T-cell (primary cell): ENCODE data around the gene NADK. TPM values are rescaled to one million over a fixed set of nuclear protein-coding genes. Genes with fewer than 3 reads are reported as not detected.

ENCODE experiments used
- ATAC-seq, 4 experiments: fragments of 200-7000 bp in 3 of 4; fragments of 150-1000 bp in 1 of 4; cut with Tn5 transposase; replicated peaks in 1 of 4; 1 replicate in 3 of 4; 2 replicates in 1 of 4; pipeline ENCODE4 v1.10.0; 2021; ENCODE audit warnings: moderate library complexity in 3 of 4, mild to moderate bottlenecking in 2 of 4, moderate number of reproducible peaks in 1 of 4
- CTCF ChIA-PET, 2 donors: fragments of 300-600 bp; sonication (Branson Sonifier 250); formaldehyde crosslinking; loops; one replicate each; lab custom pipeline; 2022; ENCODE audit warnings: antibody characterized with exemption in 2 of 2; lab: Charles Lee
- POLR2A ChIA-PET, 2 donors: fragments of 300-600 bp; sonication (Branson Sonifier 250); formaldehyde crosslinking; loops; one replicate each; lab custom pipeline; 2022; ENCODE audit warnings: antibody characterized with exemption in 2 of 2; lab: Charles Lee
- DNase-seq, 35 experiments: peaks; one replicate each; pipeline versions ENCODE4 v3.0.0 to v3.0.0-alpha.2; 2013 to 2023
- H3K27ac ChIP-seq: one replicate; pipeline ENCODE4 v1.5.1; 2013; ENCODE audit warnings: low read length
- H3K27me3 ChIP-seq, 2 experiments: replicated peaks in 1 of 2; 1 replicate in 1 of 2; 2 replicates in 1 of 2; pipeline versions ENCODE4 v1.6.1 to v1.7.0; 2013; ENCODE audit warnings: low read length in 1 of 2, mixed read lengths in 1 of 2; ENCODE audit not compliant: control insufficient read depth in 2 of 2, insufficient read depth in 2 of 2; ENCODE audit errors: extremely low read depth in 1 of 2
- H3K36me3 ChIP-seq, 2 donors: 1 replicate in 1 of 2; 2 replicates in 1 of 2; pipeline versions ENCODE4 v1.6.1 to v1.7.0; 2013; ENCODE audit warnings: low read length in 1 of 2; ENCODE audit not compliant: control insufficient read depth in 2 of 2, insufficient read depth in 1 of 2; ENCODE audit errors: extremely low read depth in 1 of 2
- H3K4me1 ChIP-seq, 2 experiments: 1 replicate in 1 of 2; 2 replicates in 1 of 2; pipeline versions ENCODE4 v1.6.1 to v1.7.0; 2013; ENCODE audit warnings: low read length in 2 of 2, mixed read lengths in 1 of 2; ENCODE audit not compliant: insufficient read depth in 2 of 2, control insufficient read depth in 1 of 2; ENCODE audit errors: extremely low read depth in 1 of 2
- H3K4me3 ChIP-seq, 2 donors: 1 replicate in 1 of 2; 2 replicates in 1 of 2; pipeline versions ENCODE4 v1.5.1 to v1.7.0; 2013; ENCODE audit warnings: mild to moderate bottlenecking in 2 of 2, low read length in 1 of 2, moderate library complexity in 1 of 2; ENCODE audit not compliant: control insufficient read depth in 1 of 2; ENCODE audit errors: extremely low read depth in 1 of 2
- H3K9me3 ChIP-seq: 2 replicates; pipeline ENCODE4 v1.7.0; 2013
- H3K27ac Mint-ChIP-seq, 2 donors: one replicate each; pipeline ENCODE4 v1.8.0; 2020 to 2021; ENCODE audit warnings: mild to moderate bottlenecking in 2 of 2, mixed read lengths in 2 of 2
- H3K27me3 Mint-ChIP-seq, 2 donors: one replicate each; pipeline ENCODE4 v1.8.0; 2021 to 2022; ENCODE audit warnings: mixed read lengths in 2 of 2
- H3K36me3 Mint-ChIP-seq: one replicate; pipeline ENCODE4 v1.8.0; 2021; ENCODE audit warnings: mixed read lengths
- H3K4me1 Mint-ChIP-seq, 3 donors: one replicate each; pipeline ENCODE4 v1.8.0; 2020 to 2022; ENCODE audit warnings: mixed read lengths in 3 of 3, mild to moderate bottlenecking in 1 of 3
- H3K4me3 Mint-ChIP-seq, 3 donors: one replicate each; pipeline ENCODE4 v1.8.0; 2020 to 2022; ENCODE audit warnings: mild to moderate bottlenecking in 3 of 3, mixed read lengths in 3 of 3, moderate library complexity in 3 of 3
- H3K9me3 Mint-ChIP-seq, 3 donors: one replicate each; pipeline ENCODE4 v1.8.0; 2020 to 2022; ENCODE audit warnings: mixed read lengths in 3 of 3
- WGBS: methylation state at CpG from one replicate; pipeline ENCODE4 v1.1.5; 2013; ENCODE audit warnings: missing lambda C conversion rate; ENCODE audit not compliant: insufficient coverage; 5-methylcytosine and 5-hydroxymethylcytosine counted together
- total RNA-seq, 35 experiments: library from RNA in 6 of 35; stranded (reverse) in 6 of 35; fragments of 120-200 nt in 1 of 35; gene quantifications; one replicate each; pipeline versions ENCODE4 v1.2.1 to v1.2.4 and lab custom pipeline; 2013 to 2026

NADK gene
- total RNA-seq, 5 donors from 2014 or later (not counting 1 experiment from before 2014, with no cell fraction given), result 45.6 to 68.2 (median 58.0) TPM

DNA sequence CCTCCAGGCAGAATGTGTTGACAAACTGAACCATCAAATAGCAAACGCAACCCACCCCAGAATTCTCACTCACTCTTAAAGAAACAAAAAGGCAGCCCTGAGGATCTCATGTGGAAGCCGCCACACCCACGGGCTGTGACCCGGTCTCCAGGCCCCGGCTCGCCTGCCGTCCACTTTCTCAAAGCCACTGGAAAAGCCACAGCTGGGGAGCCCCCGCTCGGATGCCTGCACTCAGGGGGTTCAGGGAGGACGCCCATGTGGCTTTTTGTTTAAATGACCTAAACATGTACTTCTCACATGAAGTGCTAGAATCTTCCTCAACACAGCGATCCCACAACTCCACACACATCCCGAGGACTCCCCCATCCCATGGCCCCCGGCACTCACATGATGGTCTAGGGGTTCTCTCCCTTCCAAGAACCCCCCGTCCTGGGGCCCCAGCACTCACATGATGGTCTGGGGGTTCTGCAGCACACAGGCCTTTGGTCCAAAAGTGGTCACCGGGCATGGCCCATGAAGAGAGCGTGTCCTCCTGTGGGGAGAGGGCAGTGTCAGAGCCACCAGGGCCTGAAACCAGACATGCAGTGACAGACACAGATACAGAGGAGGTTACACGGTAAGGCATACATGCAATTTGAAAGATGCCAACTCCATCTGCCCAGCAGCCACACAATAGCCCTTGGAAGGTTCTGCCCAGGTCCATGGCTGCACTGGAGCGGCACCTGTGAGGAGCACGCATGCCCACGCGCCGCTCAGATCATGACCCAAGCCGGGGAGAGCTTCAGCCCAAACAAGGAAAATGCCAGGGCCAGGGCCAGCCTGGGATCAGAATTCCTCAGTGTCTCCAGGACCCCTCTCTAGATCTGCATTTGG, 16.5 kb downstream of the NADK start:
- 98% methylated on average over 19 of the region's 23 CpGs for WGBS
- Histone ChIP-seq H3K4me1 (no peaks in the 10 kb centered on the region), H3K36me3 (peaks cover 45 to 66% of the 10 kb centered on the region in 2 donors), H3K4me3 (no peak overlapping the region), H3K27ac (no peak overlapping the region), H3K27me3 (no peaks in the 10 kb centered on the region), H3K9me3 (no peaks in the 10 kb centered on the region)
- H3K9me3 Mint-ChIP-seq, result no peaks in the 10 kb centered on the region
- peaks cover 21% of the 10 kb centered on the region for H3K36me3 Mint-ChIP-seq
- peaks cover 0 to 2% (median 0%) of the 10 kb centered on the region in 3 donors for H3K4me1 Mint-ChIP-seq
- ATAC-seq (no peak), DNase-seq (no peak)
- H3K4me3 Mint-ChIP-seq, result no peak overlapping the region
- CTCF ChIA-PET, result no interaction called here
- POLR2A ChIA-PET, result no interaction called here
- H3K27me3 Mint-ChIP-seq, result no peaks in the 10 kb centered on the region
- H3K27ac Mint-ChIP-seq, result no peak overlapping the region

- Histone ChIP-seq H3K4me1 (no peaks in the 10 kb centered on the region), H3K9me3 (no peaks in the 10 kb centered on the region), H3K36me3 (peaks cover 56 to 76% of the 10 kb centered on the region in 2 donors), H3K27me3 (no peaks in the 10 kb centered on the region), H3K27ac (no peak overlapping the region), H3K4me3 (no peak overlapping the region)
- 92% methylated on average over 6 of the region's 10 CpGs for WGBS
- H3K27ac Mint-ChIP-seq, result no peak overlapping the region
- H3K9me3 Mint-ChIP-seq, result no peaks in the 10 kb centered on the region
- no peak for DNase-seq
- H3K27me3 Mint-ChIP-seq, result no peaks in the 10 kb centered on the region
- H3K36me3 Mint-ChIP-seq, result peaks cover 23% of the 10 kb centered on the region
- no peak overlapping the region for H3K4me3 Mint-ChIP-seq
- ChIA-PET CTCF (no interaction called here), POLR2A (no interaction called here)
- peaks cover 0 to 2% (median 0%) of the 10 kb centered on the region in 3 donors for H3K4me1 Mint-ChIP-seq
- ATAC-seq, result no peak
Observed at GRCh38 chr1:1760715-1761114, 17.6 kb downstream of the NADK start.

- Mint-ChIP-seq H3K27me3 (no peaks in the 10 kb centered on the region), H3K9me3 (no peaks in the 10 kb centered on the region), H3K36me3 (peaks cover 23% of the 10 kb centered on the region), H3K4me3 (no peak overlapping the region), H3K27ac (no peak overlapping the region), H3K4me1 (peaks cover 0 to 2% (median 0%) of the 10 kb centered on the region in 3 donors)
- Histone ChIP-seq H3K27me3 (no peaks in the 10 kb centered on the region), H3K4me1 (no peaks in the 10 kb centered on the region), H3K36me3 (peaks cover 57 to 76% of the 10 kb centered on the region in 2 donors), H3K4me3 (no peak overlapping the region), H3K27ac (no peak overlapping the region), H3K9me3 (no peaks in the 10 kb centered on the region)
- ATAC-seq (no peak), DNase-seq (no peak)
- POLR2A ChIA-PET, result no interaction called here
- CTCF ChIA-PET, result no interaction called here
- WGBS, result 95% methylated on average over 20 of the region's 20 CpGs
Observed at GRCh38 chr1:1760345-1760650, 18.0 kb downstream of the NADK start.

GRCh38 chr1:1759456-1760344, 18.6 kb downstream of the NADK start:
- Mint-ChIP-seq H3K36me3 (peaks cover 23% of the 10 kb centered on the region), H3K9me3 (no peaks in the 10 kb centered on the region), H3K27ac (no peak overlapping the region), H3K27me3 (no peaks in the 10 kb centered on the region), H3K4me3 (no peak overlapping the region), H3K4me1 (no peaks in the 10 kb centered on the region)
- no peak overlapping the region for H3K27ac ChIP-seq
- H3K36me3 ChIP-seq, result peaks cover 53 to 76% of the 10 kb centered on the region in 2 donors
- no peaks in the 10 kb centered on the region for H3K9me3 ChIP-seq
- ATAC-seq, result no peak
- no peak for DNase-seq
- WGBS, result 94% methylated on average over 32 of the region's 37 CpGs
- H3K27me3 ChIP-seq, result no peaks in the 10 kb centered on the region
- no peaks in the 10 kb centered on the region for H3K4me1 ChIP-seq
- H3K4me3 ChIP-seq, result no peak overlapping the region
- POLR2A ChIA-PET, result no interaction called here
- CTCF ChIA-PET, result no interaction called here

DNA sequence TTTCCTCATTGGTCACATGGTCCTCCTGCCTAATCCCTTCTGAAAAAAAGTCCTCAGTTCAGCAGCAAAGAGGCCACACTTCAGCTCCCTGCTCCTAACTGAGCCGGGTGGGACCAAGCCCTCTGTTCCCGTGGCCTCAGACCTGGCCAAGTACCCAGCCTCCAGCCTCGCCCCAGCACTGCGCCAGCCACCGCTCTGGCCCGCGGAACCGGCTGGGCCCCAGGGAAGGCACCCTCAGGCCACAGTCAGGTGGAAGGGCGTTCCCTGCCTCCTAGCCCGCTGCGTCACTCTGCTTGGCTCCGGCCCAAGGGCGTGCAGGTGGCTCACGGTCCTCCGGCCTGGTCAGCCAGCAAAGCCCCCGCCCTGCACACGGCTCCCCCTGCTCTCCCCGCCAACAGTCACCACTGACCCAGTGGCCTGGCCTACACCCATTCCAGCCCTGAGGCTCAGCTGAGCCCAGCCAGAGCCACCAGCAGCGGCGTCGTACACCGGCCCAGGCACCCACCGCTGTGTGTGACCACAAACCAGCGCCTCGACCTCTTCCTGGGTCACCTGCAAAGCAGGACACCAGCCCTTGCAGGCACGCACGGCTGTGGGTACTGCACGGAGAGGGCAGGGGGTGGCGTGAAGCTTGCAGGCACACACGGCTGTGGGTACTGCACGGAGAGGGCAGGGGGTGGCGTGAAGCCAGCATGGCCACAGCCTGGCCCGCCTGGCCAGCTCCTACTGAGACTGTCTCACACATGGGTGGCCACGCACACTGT, 19.4 kb downstream of the NADK start:
- Histone ChIP-seq H3K9me3 (no peaks in the 10 kb centered on the region), H3K36me3 (peaks cover 55 to 72% of the 10 kb centered on the region in 2 donors), H3K4me3 (no peak overlapping the region), H3K27me3 (no peaks in the 10 kb centered on the region), H3K4me1 (no peaks in the 10 kb centered on the region), H3K27ac (no peak overlapping the region)
- H3K27ac Mint-ChIP-seq, result no peak overlapping the region
- H3K4me3 Mint-ChIP-seq, result no peak overlapping the region
- H3K36me3 Mint-ChIP-seq, result peaks cover 18% of the 10 kb centered on the region
- DNase-seq (no peak), ATAC-seq (no peak)
- H3K4me1 Mint-ChIP-seq, result no peaks in the 10 kb centered on the region
- H3K9me3 Mint-ChIP-seq, result no peaks in the 10 kb centered on the region
- ChIA-PET POLR2A (no interaction called here), CTCF (no interaction called here)
- 91% methylated on average over 34 of the region's 34 CpGs for WGBS
- H3K27me3 Mint-ChIP-seq, result no peaks in the 10 kb centered on the region

DNA sequence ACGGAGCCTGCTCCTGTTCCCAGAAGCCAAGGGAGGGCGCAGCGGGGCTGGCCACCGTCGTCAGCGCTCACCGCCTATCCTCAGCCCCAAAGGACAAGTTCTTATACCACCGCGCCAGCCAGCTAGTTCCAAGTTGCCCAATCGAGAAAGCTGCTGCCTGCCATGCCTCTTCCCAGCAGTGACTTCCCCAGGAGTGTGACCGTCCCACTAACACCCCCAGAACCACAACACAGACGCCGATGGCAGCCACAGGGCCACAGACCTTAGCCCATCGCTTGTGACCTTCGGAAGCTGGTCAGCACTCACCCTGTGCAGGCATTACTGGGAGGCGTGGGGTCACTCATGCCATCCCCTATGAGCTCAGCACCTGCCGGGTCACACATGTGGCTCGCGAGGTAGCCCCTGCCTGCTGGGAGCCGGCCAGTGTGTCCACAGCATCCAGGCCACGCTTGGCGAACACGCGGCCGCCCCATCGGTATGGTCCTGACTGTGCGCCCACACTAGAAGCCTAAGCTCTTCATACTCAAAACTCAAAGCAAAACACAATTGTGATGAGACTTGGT, 20.1 kb downstream of the NADK start:
- Histone ChIP-seq H3K27ac (no peak overlapping the region), H3K4me3 (no peak overlapping the region), H3K36me3 (peaks cover 59 to 75% of the 10 kb centered on the region in 2 donors), H3K4me1 (no peaks in the 10 kb centered on the region), H3K27me3 (no peaks in the 10 kb centered on the region), H3K9me3 (no peaks in the 10 kb centered on the region)
- ChIA-PET CTCF (no interaction called here), POLR2A (no interaction called here)
- WGBS, result 90% methylated on average over 13 of the region's 27 CpGs
- Mint-ChIP-seq H3K27ac (no peak overlapping the region), H3K36me3 (peaks cover 18% of the 10 kb centered on the region), H3K9me3 (no peaks in the 10 kb centered on the region), H3K27me3 (no peaks in the 10 kb centered on the region), H3K4me1 (no peaks in the 10 kb centered on the region), H3K4me3 (no peak overlapping the region)
- DNase-seq (no peak), ATAC-seq (no peak)
